Prostate gland (tissue), 2 donors: ENCODE data around the gene C11orf52. TPM values are rescaled to one million over a fixed set of nuclear protein-coding genes. Genes with fewer than 3 reads are reported as not detected.

Experiments used
- DNase-seq: peaks from one replicate; pipeline ENCODE4 v3.0.0-alpha.2; 2019; ENCODE audit warnings: low spot score
- H3K27ac ChIP-seq, 2 donors: fragments of 200-600 bp; sonication (generic); 2 replicates each; pipeline ENCODE4 v1.5.1; 2017 to 2019
- H3K27me3 ChIP-seq: fragments of 200-600 bp; sonication (generic); replicated peaks from 2 replicates; pipeline ENCODE4 v1.5.1; 2019; ENCODE audit not compliant: insufficient read depth
- H3K36me3 ChIP-seq, 2 donors: fragments of 200-600 bp; sonication (generic); 1 replicate in 1 of 2; 2 replicates in 1 of 2; pipeline versions ENCODE4 v1.5.1 to v1.8.1; 2017 to 2019
- H3K4me1 ChIP-seq: fragments of 200-600 bp; sonication (generic); replicated peaks from 2 replicates; pipeline ENCODE4 v1.5.1; 2019
- H3K4me3 ChIP-seq, 2 donors: fragments of 200-600 bp; sonication (generic); 2 replicates each; pipeline ENCODE4 v1.5.1; 2017 to 2019
- H3K9me3 ChIP-seq: fragments of 200-600 bp; sonication (generic); 2 replicates; pipeline ENCODE4 v1.5.1; 2017
- POLR2A ChIP-seq: fragments of 450-650 bp; IDR thresholded peaks from one replicate; pipeline ENCODE4 v1.6.1; 2016; ENCODE audit warnings: antibody characterized with exemption, mild to moderate bottlenecking
- POLR2AphosphoS5 ChIP-seq: sonication (generic); formaldehyde crosslinking; IDR thresholded peaks from one replicate; pipeline ENCODE4 v1.6.1; 2017; ENCODE audit warnings: antibody characterized with exemption
- WGBS: methylation state at CpG from one replicate; pipeline ENCODE4 v1.1.5; 2018; 5-methylcytosine and 5-hydroxymethylcytosine counted together
- intact Hi-C: fragments of 100-400 bp; cut with DNase I; formaldehyde crosslinking; loops from one replicate; pipeline ENCODE4 v1.14.2; 2022
- total RNA-seq, 2 donors: library from RNA; depleted of rRNA; stranded (reverse); fragments of >200 nt; gene quantifications; one replicate each; pipeline ENCODE4 v1.1.0, GENCODE V29; 2016
- TF ChIP-seq, protein P1 (sequence below), 4 experiments: fragments of 200-600 bp in 2 of 4; fragments of 450-650 bp in 2 of 4; sonication (generic) in 2 of 4; IDR thresholded peaks; 1 replicate in 3 of 4; 2 replicates in 1 of 4; pipeline ENCODE4 v1.5.1; 2016 to 2019; ENCODE audit warnings: antibody characterized with exemption in 4 of 4, mild to moderate bottlenecking in 2 of 4, moderate library complexity in 2 of 4

Gene C11orf52
- total RNA-seq, 2 donors from 2014 or later, result 13.2 to 31.5 TPM

DNA sequence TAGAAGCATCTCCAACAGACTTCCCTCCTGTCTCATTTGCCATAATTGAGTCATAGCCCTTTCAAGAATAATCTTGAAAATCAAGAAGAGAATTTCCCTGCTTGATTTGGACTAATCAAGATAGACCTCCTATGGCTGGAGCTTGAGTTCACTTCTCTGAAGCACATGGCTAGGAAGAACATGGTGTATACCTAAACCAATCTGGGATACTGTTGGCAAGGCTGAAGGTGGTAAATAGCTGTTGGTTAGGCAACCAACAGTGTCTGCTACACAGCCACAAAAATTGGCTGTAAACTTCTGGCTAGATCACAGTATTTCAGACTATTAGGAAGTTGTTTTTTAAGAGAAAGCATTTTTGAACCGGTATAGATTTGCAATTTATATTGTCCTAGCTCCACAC, 12.0 kb upstream of the C11orf52 start:
- Histone ChIP-seq H3K36me3 (no peaks in the 10 kb centered on the region), H3K27me3 (no peaks in the 10 kb centered on the region), H3K4me1 (no peaks in the 10 kb centered on the region), H3K27ac (no peak overlapping the region), H3K9me3 (no peaks in the 10 kb centered on the region), H3K4me3 (no peak overlapping the region)
- intact Hi-C loops, result no loop called here
- TF ChIP-seq POLR2AphosphoS5 (no peak), POLR2A (no peak)
- TF ChIP-seq, protein P1, sequence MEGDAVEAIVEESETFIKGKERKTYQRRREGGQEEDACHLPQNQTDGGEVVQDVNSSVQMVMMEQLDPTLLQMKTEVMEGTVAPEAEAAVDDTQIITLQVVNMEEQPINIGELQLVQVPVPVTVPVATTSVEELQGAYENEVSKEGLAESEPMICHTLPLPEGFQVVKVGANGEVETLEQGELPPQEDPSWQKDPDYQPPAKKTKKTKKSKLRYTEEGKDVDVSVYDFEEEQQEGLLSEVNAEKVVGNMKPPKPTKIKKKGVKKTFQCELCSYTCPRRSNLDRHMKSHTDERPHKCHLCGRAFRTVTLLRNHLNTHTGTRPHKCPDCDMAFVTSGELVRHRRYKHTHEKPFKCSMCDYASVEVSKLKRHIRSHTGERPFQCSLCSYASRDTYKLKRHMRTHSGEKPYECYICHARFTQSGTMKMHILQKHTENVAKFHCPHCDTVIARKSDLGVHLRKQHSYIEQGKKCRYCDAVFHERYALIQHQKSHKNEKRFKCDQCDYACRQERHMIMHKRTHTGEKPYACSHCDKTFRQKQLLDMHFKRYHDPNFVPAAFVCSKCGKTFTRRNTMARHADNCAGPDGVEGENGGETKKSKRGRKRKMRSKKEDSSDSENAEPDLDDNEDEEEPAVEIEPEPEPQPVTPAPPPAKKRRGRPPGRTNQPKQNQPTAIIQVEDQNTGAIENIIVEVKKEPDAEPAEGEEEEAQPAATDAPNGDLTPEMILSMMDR (IDR thresholded peaks at IDR 0.05), result no peak
- no peak for DNase-seq
- 82% methylated on average over 1 of the region's 1 CpG for WGBS

DNA sequence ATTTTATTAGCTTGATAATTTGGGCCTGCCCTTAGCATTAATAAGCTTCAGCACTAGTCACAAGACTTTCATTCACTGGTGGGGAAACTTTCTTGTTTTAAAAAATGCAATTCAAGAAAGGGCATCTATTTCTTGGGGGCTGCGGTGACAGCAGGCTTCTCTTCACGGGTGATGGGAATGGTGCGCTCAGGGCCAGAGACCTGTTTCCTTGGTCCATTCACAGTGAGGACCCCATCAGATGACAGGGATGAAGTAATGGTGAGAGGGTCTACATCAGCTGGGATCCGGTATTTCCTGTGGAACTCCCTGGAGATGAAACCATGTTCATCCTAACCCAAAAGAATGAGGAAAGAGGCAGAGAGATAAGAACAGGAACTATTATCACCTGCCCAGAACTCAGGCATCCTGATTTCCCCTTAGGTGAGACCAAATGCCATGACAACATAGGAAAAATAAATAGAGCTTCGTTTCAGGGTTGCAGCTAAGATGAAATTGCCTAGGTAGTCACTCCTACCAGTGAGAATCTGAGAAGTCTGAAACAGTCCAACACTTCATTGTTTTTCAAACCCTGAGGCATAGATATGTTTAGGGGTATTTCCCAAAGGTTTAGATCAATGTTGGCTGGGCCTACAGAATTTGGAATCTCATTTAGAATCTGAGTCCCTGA, 9.9 kb upstream of the C11orf52 start:
- peak overlapping the region in 1 of 2 donors; percentile 95 for H3K27ac ChIP-seq
- TF ChIP-seq, protein P1 (IDR thresholded peaks at IDR 0.05), result no peak
- no peak for TF ChIP-seq POLR2AphosphoS5
- no peak for TF ChIP-seq POLR2A
- no peaks in the 10 kb centered on the region for H3K27me3 ChIP-seq
- 75% methylated on average over 5 of the region's 5 CpGs for WGBS
- H3K4me3 ChIP-seq, result no peak overlapping the region
- no peaks in the 10 kb centered on the region for H3K36me3 ChIP-seq
- H3K9me3 ChIP-seq, result no peaks in the 10 kb centered on the region
- peaks cover 8% of the 10 kb centered on the region for H3K4me1 ChIP-seq
- intact Hi-C loops, result no loop called here
- no peak for DNase-seq

DNA sequence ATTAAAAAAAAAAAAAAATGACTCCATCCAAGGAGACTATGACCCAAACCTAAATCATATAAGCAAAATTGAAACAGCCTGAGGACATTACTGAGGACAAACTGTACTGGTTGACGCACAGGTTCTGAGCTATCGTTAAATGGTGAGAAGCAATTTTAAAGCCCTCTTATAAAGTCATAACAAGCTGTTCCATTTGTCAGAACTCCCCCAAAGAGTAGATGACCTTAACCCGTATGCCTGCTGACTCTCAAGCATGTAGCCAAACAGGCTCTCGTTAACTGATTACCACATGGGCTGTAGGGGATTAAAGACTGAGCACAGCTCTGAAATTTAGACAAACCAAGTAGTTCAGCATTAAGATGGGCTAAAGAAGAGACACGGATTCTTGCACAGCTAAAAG, 9.3 kb upstream of the C11orf52 start:
- Histone ChIP-seq H3K27me3 (no peaks in the 10 kb centered on the region), H3K27ac (peak overlapping the region; percentile 92 to 95), H3K36me3 (no peaks in the 10 kb centered on the region), H3K4me3 (no peak overlapping the region), H3K9me3 (no peaks in the 10 kb centered on the region), H3K4me1 (peaks cover 14% of the 10 kb centered on the region)
- intact Hi-C loops, result no loop called here
- DNase-seq, result no peak
- TF ChIP-seq POLR2A, result no peak
- TF ChIP-seq POLR2AphosphoS5, result no peak
- TF ChIP-seq, protein P1 (IDR thresholded peaks at IDR 0.05), result no peak
- WGBS, result 54% methylated on average over 5 of the region's 5 CpGs

DNA sequence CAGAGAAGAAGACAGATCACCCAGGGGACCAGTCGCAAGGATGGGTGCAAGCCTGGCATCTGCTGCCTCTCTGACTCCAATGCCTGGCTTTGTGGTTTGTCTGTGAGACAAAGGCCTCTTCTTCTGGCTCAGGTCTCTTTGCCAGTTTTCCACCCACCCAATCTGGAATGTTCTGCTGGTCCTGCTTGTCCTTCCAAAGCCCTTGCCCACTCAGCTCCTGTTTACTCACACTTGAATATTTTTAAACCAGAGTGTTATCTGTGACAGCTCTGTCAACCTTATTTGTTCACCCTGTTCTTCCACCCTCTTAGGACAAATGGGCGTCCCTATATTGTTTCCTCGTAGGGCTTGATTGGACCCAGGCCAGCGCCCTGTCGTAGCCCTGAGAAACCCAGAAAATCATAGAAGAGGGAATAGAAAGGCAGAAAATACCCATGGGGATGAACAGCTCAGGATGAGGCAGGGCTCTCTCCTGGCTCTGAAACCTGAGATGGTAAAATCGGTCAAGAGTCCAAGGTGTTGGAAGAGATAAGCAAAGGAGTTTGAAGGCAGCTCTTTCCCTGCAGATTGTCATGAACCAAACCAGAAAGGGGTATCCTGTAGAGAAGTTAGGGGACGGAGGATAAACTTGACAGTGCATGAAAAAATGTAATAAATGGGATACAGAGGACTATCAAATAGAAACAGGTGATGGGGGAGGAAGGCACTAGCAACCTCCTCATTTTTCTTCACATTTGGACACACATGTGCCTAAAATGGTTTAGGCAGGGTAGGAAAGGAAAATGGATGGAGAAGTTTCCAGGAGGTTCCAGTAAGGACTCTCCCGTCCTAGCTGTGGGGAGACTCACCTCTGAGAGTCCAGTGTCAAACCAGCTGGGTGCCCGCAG, 7.8 kb upstream of the C11orf52 start:
- H3K4me1 ChIP-seq, result peaks cover 15% of the 10 kb centered on the region
- H3K27ac ChIP-seq, result peak overlapping the region; percentile 92 to 95
- peak overlapping the region; percentile 31 to 33 for H3K4me3 ChIP-seq
- H3K27me3 ChIP-seq, result no peaks in the 10 kb centered on the region
- DNase-seq, result no peak
- no peaks in the 10 kb centered on the region for H3K36me3 ChIP-seq
- 39% methylated on average over 9 of the region's 9 CpGs for WGBS
- H3K9me3 ChIP-seq, result no peaks in the 10 kb centered on the region
- TF ChIP-seq POLR2AphosphoS5 (no peak), POLR2A (no peak)
- TF ChIP-seq, protein P1 (IDR thresholded peaks at IDR 0.05), result no peak
- intact Hi-C loops, result loop anchor here (1.0 kb wide), 1 partner anchor 32 kb away; the partner anchor contains the start of genes CFAP68 and FDXACB1
